Daoy (cell line): ENCODE data around the gene XRN2. TPM values are rescaled to one million over a fixed set of nuclear protein-coding genes. Genes with fewer than 3 reads are reported as not detected.
A peak's percentile ranks its signal among the peaks of the same experiment; 100 is the strongest.
"Not testable (repeated sequence)": the region's sequence is repeated elsewhere in the genome, so short reads cannot be mapped to it uniquely, and the experiment has no call there.

Experiments used
- DNase-seq: peaks from one replicate; pipeline ENCODE4 v3.0.0-alpha.2; 2015; ENCODE audit warnings: low read depth
- total RNA-seq: library from RNA; depleted of rRNA; stranded (reverse); fragments of >200 nt; shearing (Covaris generic); gene quantifications from 2 replicates; pipeline ENCODE4 v1.2.3, GENCODE V29; 2014

The XRN2 gene
- total RNA-seq, 1 experiment from 2014 or later = 97.2 TPM

GRCh38 chr20:21388566-21388965 lies 85.4 kb downstream of the XRN2 start:
- no peak for DNase-seq

GRCh38 chr20:21389368-21389767 lies 86.2 kb downstream of the XRN2 start:
- no peak for DNase-seq

GRCh38 chr20:21390768-21391167 lies 87.6 kb downstream of the XRN2 start:
- DNase-seq = no peak

GRCh38 chr20:21391185-21391971 lies 88.2 kb downstream of the XRN2 start:
- DNase-seq = no peak

GRCh38 chr20:21391972-21392352 lies 88.8 kb downstream of the XRN2 start:
- no peak for DNase-seq

- no peak for DNase-seq
These were observed 90.0 kb downstream of the XRN2 start for GRCh38 chr20:21393166-21393565.

GRCh38 chr20:21393816-21394519 lies 90.8 kb downstream of the XRN2 start:
- DNase-seq = no peak

GRCh38 chr20:21394551-21394950 lies 91.4 kb downstream of the XRN2 start:
- DNase-seq = no peak

- DNase-seq = no peak
These were observed 92.0 kb downstream of the XRN2 start for GRCh38 chr20:21395051-21395665.

GRCh38 chr20:21395666-21396598 lies 92.8 kb downstream of the XRN2 start:
- peak; percentile 7 for DNase-seq

GRCh38 chr20:21396599-21397340 lies 93.6 kb downstream of the XRN2 start:
- peak; percentile 43 for DNase-seq

GRCh38 chr20:21397341-21398108 lies 94.4 kb downstream of the XRN2 start, which contains the start of gene NKX2-4:
Gene NKX2-4 (minus strand): TSS chr20:21397526. CDS start chr20:21397399, 127 bp downstream.
- peak; percentile 41 for DNase-seq

GRCh38 chr20:21398109-21399004 lies 95.2 kb downstream of the XRN2 start:
- DNase-seq = no peak

- no peak for DNase-seq
These were observed 95.9 kb downstream of the XRN2 start for GRCh38 chr20:21399005-21399475.

- no peak for DNase-seq
These were observed 108.6 kb downstream of the XRN2 start for GRCh38 chr20:21411725-21412124.

GRCh38 chr20:21413996-21414395 lies 110.9 kb downstream of the XRN2 start:
- not testable (repeated sequence) for DNase-seq

- not testable (repeated sequence) for DNase-seq
These were observed 116.0 kb downstream of the XRN2 start for GRCh38 chr20:21419147-21419546.

GRCh38 chr20:21421601-21422236 lies 118.6 kb downstream of the XRN2 start:
- no peak for DNase-seq
